GM12874 (cell line): ENCODE data around the gene WDFY1.
A peak's percentile ranks its signal among the peaks of the same experiment; 100 is the strongest.

Source experiments
- CTCF ChIP-seq: IDR thresholded peaks from 2 replicates; pipeline ENCODE4 v1.5.1; 2011; ENCODE audit warnings: low read depth, mild to moderate bottlenecking, control low read depth, low read length, moderate library complexity; ENCODE audit not compliant: insufficient read depth

WDFY1 gene

DNA sequence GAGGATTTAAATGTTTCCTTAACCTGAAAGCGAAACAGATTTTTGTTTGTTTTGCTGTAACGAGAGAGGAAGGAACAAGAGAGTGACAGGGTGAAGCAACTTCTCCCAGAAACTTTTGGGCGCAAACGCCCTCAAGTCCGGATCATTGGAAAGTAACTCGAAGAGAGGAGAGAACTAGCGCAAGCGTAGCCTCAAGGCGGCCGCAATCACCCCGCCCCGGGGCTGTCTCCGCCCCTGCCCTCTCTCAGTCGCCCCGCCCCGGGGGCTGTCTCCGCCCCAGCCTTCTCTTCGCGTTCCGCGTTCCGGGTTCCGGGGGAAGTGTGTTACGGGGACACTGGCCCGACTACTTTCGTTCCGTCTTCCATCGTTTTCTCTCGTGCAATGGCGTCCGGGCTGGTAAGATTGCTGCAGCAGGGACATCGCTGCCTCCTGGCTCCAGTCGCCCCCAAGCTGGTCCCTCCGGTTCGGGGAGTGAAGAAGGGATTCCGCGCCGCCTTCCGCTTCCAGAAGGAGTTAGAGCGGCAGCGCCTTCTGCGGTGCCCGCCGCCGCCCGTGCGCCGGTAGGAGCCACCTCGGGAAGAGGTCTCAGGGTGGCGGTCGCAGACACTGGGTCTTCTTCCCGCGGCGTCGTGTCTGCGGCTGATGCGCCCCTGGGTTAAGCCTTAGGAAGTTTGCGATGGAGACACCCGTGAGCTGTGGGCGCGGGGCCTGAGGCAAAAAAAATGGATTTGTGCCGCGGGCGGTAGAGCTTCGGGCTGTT lies 12.1 kb upstream of the WDFY1 start, which contains the start of gene MRPL44:
TSS of gene MRPL44 (plus strand) at position 372 of the 760 bp plus-strand sequence. CDS start at position 382, 10 bp downstream.
- no peak for TF ChIP-seq CTCF

GRCh38 chr2:223956300-223956699 lies 11.2 kb upstream of the WDFY1 start:
- TF ChIP-seq CTCF, result no peak

DNA sequence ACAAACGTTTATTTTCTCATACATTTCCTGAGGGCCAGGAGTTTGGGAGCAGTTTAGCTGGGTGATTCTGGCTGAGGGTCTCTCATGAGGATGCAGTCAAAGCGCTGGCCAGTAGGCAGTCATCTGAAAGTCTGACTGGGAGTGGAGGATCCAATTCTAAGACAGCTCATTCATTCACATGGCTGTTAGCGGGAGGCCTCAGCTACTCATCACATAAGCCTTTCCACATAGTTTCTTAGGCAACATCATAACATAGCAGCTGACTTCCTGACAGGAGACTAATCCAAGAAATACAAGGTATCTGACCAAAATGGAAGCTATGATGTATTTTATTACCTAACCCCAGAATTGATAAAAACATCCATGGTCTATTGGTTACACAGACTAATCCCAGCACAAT lies 9.3 kb upstream of the WDFY1 start:
- no peak for TF ChIP-seq CTCF

GRCh38 chr2:223952280-223952968 lies 7.3 kb upstream of the WDFY1 start:
- TF ChIP-seq CTCF, result no peak

DNA sequence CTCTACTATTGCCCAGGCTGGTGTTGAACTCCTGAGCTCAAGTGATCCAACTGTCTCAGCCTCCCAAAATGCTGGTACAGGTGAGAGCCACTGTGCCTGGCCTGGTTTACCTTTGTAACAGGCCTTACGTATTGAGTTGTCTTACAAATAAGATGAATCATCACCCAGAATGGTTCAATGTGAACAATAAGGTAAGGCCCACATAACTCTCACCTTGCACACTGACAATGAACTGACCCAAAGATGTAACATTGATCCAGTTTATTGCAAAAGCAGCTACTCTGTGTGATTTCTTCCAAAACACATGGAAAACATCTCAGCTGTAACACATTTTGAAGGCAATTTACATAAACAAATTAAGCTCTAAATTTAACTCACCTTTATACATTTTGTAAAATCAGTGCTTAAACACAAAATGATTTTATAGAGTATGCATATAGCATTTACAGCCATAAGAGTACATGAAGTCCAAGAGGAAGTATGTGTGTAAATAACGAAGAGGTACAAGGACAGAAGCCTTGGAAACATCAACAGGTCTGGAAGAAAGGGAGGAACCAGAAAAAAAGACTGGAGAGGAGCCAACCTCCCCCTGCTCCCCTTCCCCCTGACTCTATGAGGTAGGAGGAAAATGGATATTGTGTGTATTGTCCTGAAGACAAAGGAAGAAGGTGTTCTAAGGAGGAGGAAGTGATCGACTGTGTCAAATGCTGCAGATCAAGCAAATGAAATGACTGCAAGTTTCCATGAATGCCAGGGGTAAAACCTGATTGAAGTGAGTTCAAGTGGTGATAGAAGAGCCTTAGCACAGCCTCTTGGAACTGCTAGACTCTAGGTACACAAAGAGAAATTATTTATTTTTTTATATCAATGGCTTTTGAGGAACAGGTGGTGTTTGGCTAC lies 5.6 kb upstream of the WDFY1 start:
- no peak for TF ChIP-seq CTCF

- TF ChIP-seq CTCF, result peak; percentile 14; the same call in 1 of the 2 replicates
Measured at GRCh38 chr2:223949241-223949840, 4.2 kb upstream of the WDFY1 start.

- no peak for TF ChIP-seq CTCF
Measured at GRCh38 chr2:223947711-223948205, 2.6 kb upstream of the WDFY1 start.
